ENCODE measurements around the gene SERPINA6. TPM values are rescaled to one million over a fixed set of nuclear protein-coding genes. Genes with fewer than 3 reads are reported as not detected.
A peak's percentile ranks its signal among the peaks of the same experiment; 100 is the strongest.
"Not testable (repeated sequence)": the region's sequence is repeated elsewhere in the genome, so short reads cannot be mapped to it uniquely, and the experiment has no call there.

The SERPINA6 gene
- total RNA-seq, 2 donors from 2014 or later, result not detected

DNA sequence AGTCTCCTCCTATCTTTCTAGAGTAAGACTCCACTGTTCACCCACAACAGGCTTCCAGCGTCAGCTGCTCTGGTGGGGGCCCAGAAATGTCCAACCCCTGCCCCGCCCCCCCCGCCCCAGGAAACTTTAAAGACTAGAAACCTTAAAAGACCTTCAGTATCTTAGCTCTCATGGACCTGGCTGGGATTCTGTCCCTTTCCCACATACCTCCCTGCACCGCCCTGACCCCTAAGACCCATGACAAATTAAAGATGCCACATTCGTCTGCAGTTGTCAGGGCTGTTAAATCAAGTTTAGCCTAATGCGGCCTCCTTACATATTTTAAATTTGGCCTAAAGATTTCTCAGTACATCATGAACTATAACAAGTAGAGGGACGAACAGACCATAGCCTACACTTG lies 20.0 kb downstream of the SERPINA6 start:
- Histone ChIP-seq H3K9me3 (peaks cover 0 to 10% of the 10 kb centered on the region in 2 donors), H3K27me3 (no peaks in the 10 kb centered on the region), H3K27ac (no peak overlapping the region), H3K4me3 (no peak overlapping the region), H3K36me3 (no peaks in the 10 kb centered on the region), H3K4me1 (no peaks in the 10 kb centered on the region)
- DNase-seq (ENCODE audit: low spot score), result peak; percentile 26
- no peak for TF ChIP-seq CTCF (IDR thresholded peaks at IDR 0.05)

- no peaks in the 10 kb centered on the region for H3K36me3 ChIP-seq
- H3K27me3 ChIP-seq, result no peaks in the 10 kb centered on the region
- H3K4me1 ChIP-seq, result no peaks in the 10 kb centered on the region
- TF ChIP-seq CTCF (IDR thresholded peaks at IDR 0.05), result no peak
- H3K27ac ChIP-seq, result no peak overlapping the region
- peak; percentile 26 for DNase-seq (ENCODE audit: low spot score)
- H3K4me3 ChIP-seq, result no peak overlapping the region
- no peaks in the 10 kb centered on the region for H3K9me3 ChIP-seq
Measured at GRCh38 chr14:94298130-94298529, 25.0 kb downstream of the SERPINA6 start.

DNA sequence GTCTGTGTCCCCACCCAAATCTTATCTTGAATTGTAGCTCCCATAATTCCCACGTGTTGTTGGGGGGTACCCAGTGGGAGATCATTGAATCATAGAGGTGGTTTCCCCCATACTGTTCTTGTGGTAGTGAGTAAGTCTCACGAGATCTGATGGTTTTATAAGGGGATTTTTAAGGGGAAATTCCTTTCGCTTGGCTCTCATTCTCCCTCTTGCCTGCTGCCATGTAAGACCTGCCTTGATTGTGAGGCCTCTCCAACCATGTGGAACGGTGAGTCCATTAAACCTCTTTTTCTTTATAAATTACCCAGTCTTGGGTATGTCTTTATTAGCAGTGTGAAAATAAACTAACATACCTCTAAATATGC lies 27.0 kb downstream of the SERPINA6 start:
- not testable (repeated sequence) for H3K9me3 ChIP-seq; DNase-seq (ENCODE audit: low spot score); H3K36me3 ChIP-seq; H3K27me3 ChIP-seq; H3K4me1 ChIP-seq; H3K4me3 ChIP-seq; H3K27ac ChIP-seq

GRCh38 chr14:94295360-94296180 lies 27.6 kb downstream of the SERPINA6 start:
- Histone ChIP-seq H3K27ac (no peak overlapping the region), H3K27me3 (no peaks in the 10 kb centered on the region), H3K36me3 (no peaks in the 10 kb centered on the region), H3K4me3 (no peak overlapping the region), H3K9me3 (no peaks in the 10 kb centered on the region), H3K4me1 (no peaks in the 10 kb centered on the region)
- peak; percentile 58 for DNase-seq (ENCODE audit: low spot score)
- TF ChIP-seq CTCF (IDR thresholded peaks at IDR 0.05), result no peak

GRCh38 chr14:94293578-94293924 lies 29.6 kb downstream of the SERPINA6 start:
- TF ChIP-seq CTCF (IDR thresholded peaks at IDR 0.05), result no peak
- H3K36me3 ChIP-seq, result no peaks in the 10 kb centered on the region
- H3K9me3 ChIP-seq, result no peaks in the 10 kb centered on the region
- no peak overlapping the region for H3K27ac ChIP-seq
- H3K4me3 ChIP-seq, result no peak overlapping the region
- H3K27me3 ChIP-seq, result no peaks in the 10 kb centered on the region
- H3K4me1 ChIP-seq, result no peaks in the 10 kb centered on the region
- no peak for DNase-seq (ENCODE audit: low spot score)

DNA sequence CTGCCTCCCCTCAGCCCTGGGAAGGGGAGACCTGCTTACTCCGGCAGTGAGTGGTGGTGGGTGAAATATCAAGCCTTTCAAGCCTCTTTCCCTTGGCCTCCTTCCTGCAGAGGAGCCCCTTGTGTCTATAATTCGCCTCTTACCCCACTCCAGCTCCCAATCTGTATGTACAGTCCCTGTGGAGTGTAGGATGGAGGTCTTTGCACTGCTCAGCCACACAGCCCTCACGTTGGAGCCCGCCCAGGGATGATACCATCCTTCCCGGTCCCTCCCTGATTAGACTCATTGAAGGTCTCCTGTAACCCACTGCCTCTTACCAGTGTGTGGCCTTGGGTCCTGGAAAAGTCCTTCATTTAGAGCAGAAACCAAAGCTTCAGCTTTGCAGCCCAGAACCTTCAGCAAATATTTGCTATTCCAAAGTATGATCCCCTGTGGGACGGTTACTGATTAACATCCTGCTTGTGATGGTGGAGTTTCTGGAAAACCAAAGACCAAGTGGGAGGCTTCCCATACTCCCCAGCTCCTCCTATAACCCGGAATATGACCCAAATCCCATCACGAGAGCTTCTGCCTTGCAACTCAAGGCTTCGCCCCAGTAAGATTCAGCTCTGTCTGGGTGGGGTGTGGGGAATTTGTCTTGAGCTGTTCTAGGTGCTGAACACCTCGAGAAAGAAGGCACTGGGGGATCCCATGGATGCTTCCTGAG lies 30.1 kb downstream of the SERPINA6 start, which contains the start of gene SERPINA10:
TSS of gene SERPINA10 (minus strand) at position 397 of the 706 bp plus-strand sequence. CDS start 2,675 bp downstream, outside the sequence.
- TF ChIP-seq CTCF (IDR thresholded peaks at IDR 0.05), result no peak
- no peak within 1 kb of the TSS for H3K27ac ChIP-seq
- H3K27me3 ChIP-seq, result no peaks in the 10 kb centered on the region
- peak; percentile 40 for DNase-seq (ENCODE audit: low spot score)
- H3K4me1 ChIP-seq, result no peaks in the 10 kb centered on the region
- no peaks in the 10 kb centered on the region for H3K36me3 ChIP-seq
- H3K9me3 ChIP-seq, result no peaks in the 10 kb centered on the region
- H3K4me3 ChIP-seq, result no peak within 1 kb of the TSS
